SU-DHL-6 (cell line): ENCODE data around the gene SGPP2.

Source experiments
- CTCF ChIP-seq: fragments of 200-600 bp; sonication (generic); IDR thresholded peaks from one replicate; pipeline ENCODE4 v1.5.1; 2017; ENCODE audit warnings: antibody characterized with exemption, mild to moderate bottlenecking, low read length, moderate library complexity; ENCODE audit not compliant: insufficient read depth, poor library complexity, severe bottlenecking
- EZH2phosphoT487 ChIP-seq: fragments of 200-600 bp; sonication (generic), shearing (Covaris generic); conservative IDR thresholded peaks from 2 replicates; pipeline ENCODE4 v1.6.1; 2018; ENCODE audit warnings: mild to moderate bottlenecking, antibody characterized with exemption, low read length, moderate library complexity, mixed read lengths

GRCh38 chr2:222532315-222532714, 108.0 kb downstream of the SGPP2 start:
- TF ChIP-seq EZH2phosphoT487 (no peak), CTCF (no peak)
